H1 (cell line): ENCODE measurements around the gene RAD50. TPM values are rescaled to one million over a fixed set of nuclear protein-coding genes. Genes with fewer than 3 reads are reported as not detected.

Experiments used
- CTCF ChIA-PET: fragments of 300-600 bp; sonication (Branson Sonifier 250); formaldehyde crosslinking; loops from one replicate; lab custom pipeline; 2021; ENCODE audit not compliant: partially characterized antibody; lab: Charles Lee
- POLR2A ChIA-PET: fragments of 300-600 bp; sonication (Branson Sonifier 250); formaldehyde crosslinking; loops from one replicate; lab custom pipeline; 2021; ENCODE audit warnings: inconsistent platforms; ENCODE audit not compliant: partially characterized antibody; lab: Charles Lee
- DNase-seq, 2 experiments: peaks; one replicate each; pipeline versions ENCODE4 v3.0.0 to v3.0.0-alpha.2; 2010 to 2022; ENCODE audit warnings: low spot score in 2 of 2, low read depth in 1 of 2, mixed read lengths in 1 of 2
- FAIRE-seq: peaks from 2 replicates; lab custom pipeline; 2011; peaks lifted over from hg19 to GRCh38; lab: Jason Lieb, UNC
- H2AFZ ChIP-seq: 2 replicates; pipeline ENCODE4 v1.8.1; 2012; ENCODE audit warnings: low read length, inconsistent platforms
- H2AK5ac ChIP-seq: 2 replicates; pipeline ENCODE4 v1.6.1; 2013; ENCODE audit warnings: low read depth, low read length
- H2BK120ac ChIP-seq: replicated peaks from 2 replicates; pipeline ENCODE3; 2013; ENCODE audit warnings: low read depth, low read length, inconsistent platforms
- H2BK12ac ChIP-seq: 2 replicates; pipeline ENCODE4 v1.6.1; 2013; ENCODE audit warnings: low read depth, low read length
- H2BK15ac ChIP-seq: 2 replicates; pipeline ENCODE4 v1.6.1; 2013; ENCODE audit warnings: low read length
- H2BK20ac ChIP-seq: 2 replicates; pipeline ENCODE4 v1.6.1; 2013; ENCODE audit warnings: low read length
- H2BK5ac ChIP-seq: 2 replicates; pipeline ENCODE4 v1.6.1; 2013; ENCODE audit warnings: low read depth, low read length
- H3K14ac ChIP-seq: 2 replicates; pipeline ENCODE4 v1.6.1; 2013; ENCODE audit warnings: inconsistent platforms; ENCODE audit not compliant: insufficient read length
- H3K18ac ChIP-seq: 2 replicates; pipeline ENCODE4 v1.6.1; 2013; ENCODE audit warnings: low read length; ENCODE audit errors: extremely low read depth
- H3K23ac ChIP-seq: 2 replicates; pipeline ENCODE4 v1.6.1; 2013; ENCODE audit warnings: inconsistent platforms; ENCODE audit not compliant: insufficient read length
- H3K23me2 ChIP-seq: 2 replicates; pipeline ENCODE4 v1.6.1; 2013; ENCODE audit warnings: low read depth, low read length
- H3K27ac ChIP-seq: 2 replicates; pipeline ENCODE4 v1.6.1; 2011; ENCODE audit warnings: low read depth, low read length, inconsistent platforms
- H3K27me3 ChIP-seq, 4 experiments: replicated peaks in 1 of 4; 1 replicate in 1 of 4; 2 replicates in 3 of 4; pipeline versions ENCODE4 v1.6.1 to v1.8.1; 2011 to 2013; ENCODE audit warnings: low read length in 3 of 4, mild to moderate bottlenecking in 3 of 4, inconsistent platforms in 2 of 4, mixed read lengths in 2 of 4, moderate library complexity in 1 of 4; ENCODE audit not compliant: control insufficient read depth in 3 of 4, insufficient read depth in 3 of 4; ENCODE audit errors: extremely low read depth in 1 of 4
- H3K36me3 ChIP-seq, 4 experiments: 2 replicates each; pipeline versions ENCODE4 v1.6.1 to v1.8.1; 2011 to 2013; ENCODE audit warnings: mild to moderate bottlenecking in 4 of 4, low read length in 3 of 4, moderate library complexity in 2 of 4, control low read depth in 1 of 4, inconsistent platforms in 1 of 4; ENCODE audit not compliant: insufficient read depth in 4 of 4, control insufficient read depth in 2 of 4
- H3K4ac ChIP-seq: replicated peaks from 2 replicates; pipeline ENCODE3; 2013; ENCODE audit warnings: low read length, low read depth, mixed read lengths, inconsistent platforms; ENCODE audit not compliant: insufficient read length
- H3K4me1 ChIP-seq, 4 experiments: replicated peaks in 1 of 4; 1 replicate in 1 of 4; 2 replicates in 3 of 4; pipeline versions ENCODE4 v1.6.1 to v1.8.1; 2011 to 2013; ENCODE audit warnings: low read length in 3 of 4, inconsistent platforms in 2 of 4, mixed read lengths in 1 of 4; ENCODE audit not compliant: insufficient read depth in 4 of 4, control insufficient read depth in 3 of 4
- H3K4me2 ChIP-seq, 2 experiments: 2 replicates each; pipeline versions ENCODE4 v1.6.1 to v1.8.1; 2011 to 2013; ENCODE audit warnings: low read depth in 2 of 2, low read length in 2 of 2, control low read depth in 1 of 2, inconsistent platforms in 1 of 2, mild to moderate bottlenecking in 1 of 2; ENCODE audit not compliant: insufficient read depth in 1 of 2
- H3K4me3 ChIP-seq, 4 experiments: fragments of 200-600, 300-600 bp in 1 of 4; sonication (generic), shearing (Covaris generic), sonication (Bioruptor Twin) in 1 of 4; 2 replicates each; pipeline versions ENCODE4 v1.5.1 to v1.8.1; 2011 to 2016; ENCODE audit warnings: low read length in 4 of 4, low read depth in 3 of 4, control low read depth in 2 of 4, inconsistent platforms in 2 of 4, mild to moderate bottlenecking in 2 of 4, mixed read lengths in 1 of 4, moderate library complexity in 1 of 4; ENCODE audit not compliant: insufficient read depth in 2 of 4; ENCODE audit errors: extremely low read depth in 1 of 4
- H3K56ac ChIP-seq: replicated peaks from 2 replicates; pipeline ENCODE3; 2013; ENCODE audit warnings: low read depth, mild to moderate bottlenecking, mixed read lengths, low read length, inconsistent platforms; ENCODE audit not compliant: insufficient read length
- H3K79me1 ChIP-seq: 2 replicates; pipeline ENCODE4 v1.6.1; 2013; ENCODE audit warnings: low read depth, low read length, control low read depth
- H3K79me2 ChIP-seq, 2 experiments: 2 replicates each; pipeline versions ENCODE4 v1.6.1 to v1.8.1; 2012 to 2013; ENCODE audit warnings: low read length in 2 of 2, mild to moderate bottlenecking in 2 of 2, inconsistent platforms in 1 of 2; ENCODE audit not compliant: insufficient read depth in 2 of 2, control insufficient read depth in 1 of 2
- H3K9ac ChIP-seq, 4 experiments: replicated peaks in 1 of 4; 1 replicate in 1 of 4; 2 replicates in 3 of 4; pipeline versions ENCODE4 v1.6.1 to v1.8.1; 2011 to 2013; ENCODE audit warnings: low read depth in 3 of 4, low read length in 3 of 4, control low read depth in 2 of 4, mild to moderate bottlenecking in 2 of 4, moderate library complexity in 2 of 4, inconsistent platforms in 1 of 4; ENCODE audit errors: extremely low read depth in 1 of 4
- H3K9me3 ChIP-seq, 2 experiments: 2 replicates each; pipeline versions ENCODE4 v1.6.1 to v1.8.1; 2012 to 2013; ENCODE audit warnings: mild to moderate bottlenecking in 2 of 2, moderate library complexity in 2 of 2, control low read depth in 1 of 2, inconsistent platforms in 1 of 2, low read depth in 1 of 2, low read length in 1 of 2, mixed read lengths in 1 of 2; ENCODE audit not compliant: insufficient read depth in 2 of 2
- H4K20me1 ChIP-seq, 2 experiments: replicated peaks in 1 of 2; 2 replicates each; pipeline versions ENCODE3 to v1.8.1; 2011 to 2013; ENCODE audit warnings: inconsistent platforms in 2 of 2, low read length in 2 of 2, mild to moderate bottlenecking in 1 of 2; ENCODE audit not compliant: insufficient read depth in 2 of 2, control insufficient read depth in 1 of 2
- H4K5ac ChIP-seq: 2 replicates; pipeline ENCODE4 v1.6.1; 2013; ENCODE audit warnings: low read length, low read depth, mixed read lengths, inconsistent platforms; ENCODE audit not compliant: insufficient read length
- H4K8ac ChIP-seq: 2 replicates; pipeline ENCODE4 v1.8.0; 2013; ENCODE audit warnings: mild to moderate bottlenecking, moderate library complexity, low read length, inconsistent platforms; ENCODE audit not compliant: insufficient read depth; ENCODE audit errors: extremely low read depth
- H4K91ac ChIP-seq: replicated peaks from 2 replicates; pipeline ENCODE3; 2013; ENCODE audit warnings: low read length, mixed read lengths, inconsistent platforms; ENCODE audit not compliant: insufficient read length
- BCL11A ChIP-seq, 2 experiments: IDR thresholded peaks; one replicate each; pipeline ENCODE4 v1.6.1; 2011; ENCODE audit warnings: low read depth in 2 of 2, low read length in 2 of 2, mild to moderate bottlenecking in 2 of 2
- CREB1 ChIP-seq: IDR thresholded peaks from 2 replicates; pipeline ENCODE4 v1.6.1; 2012; ENCODE audit warnings: inconsistent platforms
- EZH2 ChIP-seq: fragments of 200-600 bp; sonication (generic); IDR thresholded peaks from 2 replicates; pipeline ENCODE4 v1.7.1; 2012; ENCODE audit warnings: low read depth, mild to moderate bottlenecking, moderate library complexity, low read length, inconsistent platforms; ENCODE audit not compliant: severe bottlenecking
- KDM5A ChIP-seq: fragments of 200-600 bp; IDR thresholded peaks from 2 replicates; pipeline ENCODE4 v1.7.1; 2012; ENCODE audit warnings: mild to moderate bottlenecking, low read length, inconsistent platforms, mixed read lengths
- POU5F1 ChIP-seq: IDR thresholded peaks from 2 replicates; pipeline ENCODE4 v1.6.1; 2011; ENCODE audit warnings: low read depth, mild to moderate bottlenecking, low read length, moderate library complexity
- SAP30 ChIP-seq: fragments of 300-600 bp; sonication (generic); IDR thresholded peaks from 2 replicates; pipeline ENCODE4 v1.7.1; 2012; ENCODE audit warnings: low read length, moderate library complexity, mild to moderate bottlenecking, inconsistent platforms; ENCODE audit not compliant: insufficient read depth, insufficient replicate concordance
- SIX5 ChIP-seq: IDR thresholded peaks from 2 replicates; pipeline ENCODE4 v1.6.1; 2011; ENCODE audit warnings: mild to moderate bottlenecking, low read depth, low read length
- SP4 ChIP-seq: IDR thresholded peaks from 2 replicates; pipeline ENCODE4 v1.6.1; 2012; ENCODE audit warnings: low read length, inconsistent platforms
- SUZ12 ChIP-seq: fragments of 200-600 bp; sonication (generic); IDR thresholded peaks from 2 replicates; pipeline ENCODE4 v1.6.1; 2012; ENCODE audit warnings: mild to moderate bottlenecking, inconsistent platforms, low read length, moderate library complexity, mixed read lengths
- WGBS, 2 experiments: shearing (Covaris generic) in 1 of 2; methylation state at CpG; one replicate each; pipeline versions ENCODE4 v1.1.6 to v1.1.7; 2013 to 2015; ENCODE audit warnings: low lambda C conversion rate in 2 of 2, mixed read lengths in 2 of 2, inconsistent platforms in 1 of 2, low coverage in 1 of 2, missing lambda C conversion rate in 1 of 2; ENCODE audit not compliant: insufficient replicate concordance in 2 of 2, insufficient coverage in 1 of 2, insufficient read length in 1 of 2; ENCODE audit errors: extremely low coverage in 1 of 2, missing lambda C conversion rate in 1 of 2; 5-methylcytosine and 5-hydroxymethylcytosine counted together
- polyA plus RNA-seq, 7 experiments: library from polyadenylated mRNA; depleted of rRNA in 3 of 7; stranded (reverse) in 5 of 7; unstranded in 2 of 7; fragments of >200 nt in 5 of 7; fragments of 200-250 nt in 2 of 7; gene quantifications; 1 replicate in 5 of 7; 2 replicates in 1 of 7; 4 replicates in 1 of 7; pipeline versions ENCODE4 v1.2.1 to v1.2.3, GENCODE V29; 2011 to 2013; ENCODE audit warnings: missing spikeins in 2 of 7, mixed read lengths in 2 of 7
- total RNA-seq: library from RNA; stranded (reverse); fragmentation: NEBNext Ultra II Directional; extraction: Animal tissue kit (Norgen Biotek cat#: 25700); gene quantifications from 2 replicates; pipeline ENCODE4 v1.2.1, GENCODE V29; 2021

The RAD50 gene
- total and polyA plus RNA-seq, 2 of the 8 experiments (the other 6 are each of a cell fraction or from before 2014, with no cell fraction given), result 10.1 to 39.4 TPM

DNA sequence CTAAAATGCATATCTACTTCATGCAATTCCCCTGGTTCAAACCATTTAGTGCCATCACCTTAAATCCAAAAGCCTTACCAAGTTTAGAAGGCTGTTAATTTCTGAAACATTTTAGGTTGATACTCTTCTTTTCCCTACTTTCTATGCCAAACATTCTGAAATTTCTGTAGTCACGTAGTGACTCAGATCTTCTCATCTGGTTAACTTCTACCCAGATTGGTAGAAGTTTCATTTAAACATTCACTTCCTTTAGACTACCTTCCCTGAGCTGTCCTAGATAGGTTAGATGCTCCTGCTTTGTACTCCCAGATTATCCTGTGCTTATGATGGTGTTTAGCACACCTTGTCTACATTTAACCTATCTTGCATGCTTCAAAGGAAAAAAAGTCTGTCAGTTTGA, 9.9 kb downstream of the RAD50 start:
- Histone ChIP-seq H3K79me1 (no peaks in the 10 kb centered on the region), H2BK120ac (no peak overlapping the region), H3K4me3 (no peak overlapping the region), H3K56ac (no peak overlapping the region), H3K4ac (no peak overlapping the region), H3K36me3 (peaks cover 0 to 33% (median 14%) of the 10 kb centered on the region in 4 experiments; a peak in 4 of 8 replicates), H3K9me3 (peaks cover 8 to 9% of the 10 kb centered on the region in 2 experiments; a peak in 3 of 4 replicates), H3K27ac (no peak overlapping the region), H2AFZ (no peak overlapping the region), H2BK15ac (no peak overlapping the region), H4K5ac (no peak overlapping the region), H3K18ac (no peak overlapping the region), H2BK12ac (no peak overlapping the region), H3K4me1 (no peaks in the 10 kb centered on the region), H4K8ac (no peak overlapping the region), H2AK5ac (no peak overlapping the region), H4K20me1 (no peaks in the 10 kb centered on the region), H3K14ac (no peak overlapping the region), H2BK20ac (no peak overlapping the region), H3K23me2 (no peaks in the 10 kb centered on the region; the same call in 1 of the 2 replicates), H3K9ac (no peak overlapping the region), H3K4me2 (no peak overlapping the region), H3K23ac (no peak overlapping the region), H3K79me2 (no peaks in the 10 kb centered on the region; a peak in 1 of 4 replicates), H3K27me3 (no peaks in the 10 kb centered on the region), H2BK5ac (no peak overlapping the region), H4K91ac (no peak overlapping the region)
- no peak for DNase-seq
- WGBS, 2 experiments, result 95% methylated on average over 1 of the region's 1 CpG; no CpG with 5 or more reads in 1 of the 2 experiments
- ChIA-PET CTCF (interaction anchor here (1.6 kb wide), 1 partner anchor 135 kb away, joined by 3 read pairs; no protein-coding TSS in a partner anchor), POLR2A (no interaction called here)
- FAIRE-seq, result no peak
- TF ChIP-seq SUZ12 (no peak), POU5F1 (no peak), BCL11A (IDR thresholded peaks at IDR 0.05; ENCODE audit: low read depth in 2 of 2, low read length in 2 of 2) (no peak), SIX5 (no peak), SAP30 (no peak), EZH2 (no peak), SP4 (no peak), CREB1 (no peak), KDM5A (no peak)
